Activated naive CD4-positive, alpha-beta T cell treated with anti-CD3 and anti-CD28 coated beads, Interleukin-2, amount 50 U/mL, for 16 hours (primary cell): ENCODE results near the gene APLP2.
"Not testable (repeated sequence)": the region's sequence is repeated elsewhere in the genome, so short reads cannot be mapped to it uniquely, and the experiment has no call there.

Experiments used
- DNase-seq: peaks from one replicate; pipeline ENCODE4 v3.0.0-alpha.2; 2020

Gene APLP2

GRCh38 chr11:130069659-130070108 lies at the start of gene APLP2:
APLP2 (plus strand) TSS chr11:130069894; CDS start chr11:130069978, 84 bp downstream.
- peak; percentile 97 for DNase-seq

GRCh38 chr11:130020323-130020722 lies 49.4 kb upstream of the APLP2 start:
- no peak for DNase-seq

- not testable (repeated sequence) for DNase-seq
Measured at GRCh38 chr11:130021606-130022005, 48.1 kb upstream of the APLP2 start.

GRCh38 chr11:130022799-130023198 lies 46.9 kb upstream of the APLP2 start:
- no peak for DNase-seq

- no peak for DNase-seq
Measured at GRCh38 chr11:130023204-130023603, 46.5 kb upstream of the APLP2 start.

DNA sequence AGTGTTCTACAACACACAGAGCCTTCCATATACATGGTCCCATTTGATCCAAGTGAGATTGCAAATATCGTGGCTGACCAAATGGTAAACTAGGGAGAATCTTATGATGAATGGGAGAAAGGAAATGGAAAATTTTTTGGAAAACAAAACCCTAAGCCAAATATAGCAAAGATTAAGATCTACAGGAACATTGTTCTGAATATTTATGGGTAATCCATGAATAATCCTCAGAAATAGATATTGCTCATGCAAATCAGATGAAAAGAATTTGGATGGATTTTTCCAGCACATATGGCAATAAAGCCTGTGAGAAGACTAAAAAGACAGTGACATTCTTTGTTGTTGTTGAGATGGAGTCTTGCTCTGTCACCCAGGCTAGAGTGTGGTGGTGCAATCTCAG lies 45.3 kb upstream of the APLP2 start:
- DNase-seq = no peak

GRCh38 chr11:130025371-130025770 lies 44.3 kb upstream of the APLP2 start:
- no peak for DNase-seq

GRCh38 chr11:130029137-130029536 lies 40.6 kb upstream of the APLP2 start:
- no peak for DNase-seq

DNA sequence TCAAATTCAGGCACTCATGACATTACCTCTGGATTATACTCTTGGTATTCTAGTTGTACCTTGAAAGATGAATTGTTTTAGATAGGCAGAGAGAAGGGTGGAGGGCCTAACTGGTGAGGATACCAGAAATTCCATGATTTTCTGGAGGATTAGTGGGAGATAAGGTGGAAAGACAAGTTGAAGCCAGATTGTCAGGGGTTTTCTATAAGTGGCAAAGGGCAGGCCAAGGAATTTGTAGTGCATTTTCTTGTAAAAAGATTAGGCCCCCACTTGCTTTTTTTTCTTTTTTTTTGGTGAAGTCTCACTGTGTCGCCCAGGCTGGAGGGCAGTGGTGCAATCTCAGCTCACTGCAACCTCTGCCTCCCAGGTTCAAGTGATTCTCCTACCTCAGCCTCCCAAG lies 38.6 kb upstream of the APLP2 start:
- no peak for DNase-seq

GRCh38 chr11:130031945-130032344 lies 37.7 kb upstream of the APLP2 start:
- DNase-seq = no peak

- DNase-seq = no peak
Measured at GRCh38 chr11:130032931-130033330, 36.8 kb upstream of the APLP2 start.

GRCh38 chr11:130034236-130034635 lies 35.5 kb upstream of the APLP2 start:
- no peak for DNase-seq

DNA sequence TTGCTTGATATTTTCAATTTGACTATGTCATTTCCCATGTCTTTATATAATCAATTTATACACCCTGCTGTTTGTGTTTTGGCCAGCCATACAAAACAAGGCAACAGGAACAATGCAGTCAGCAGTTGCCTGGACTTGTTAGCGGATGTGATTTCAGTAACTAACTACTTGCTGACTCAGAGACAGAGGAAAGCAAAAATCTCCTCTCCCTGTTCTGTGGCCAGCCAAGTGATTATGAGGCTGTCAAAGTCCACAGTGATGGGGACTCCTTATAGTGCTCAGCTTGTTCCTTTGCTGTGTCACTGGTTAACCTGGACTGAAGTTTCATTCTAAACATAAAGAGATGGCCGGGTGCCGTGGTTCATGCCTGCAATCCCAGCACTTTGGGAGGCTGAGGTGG lies 32.6 kb upstream of the APLP2 start:
- DNase-seq = no peak

GRCh38 chr11:130037881-130038585 lies 31.7 kb upstream of the APLP2 start:
- no peak for DNase-seq

GRCh38 chr11:130040281-130040940 lies 29.3 kb upstream of the APLP2 start:
- DNase-seq = no peak

DNA sequence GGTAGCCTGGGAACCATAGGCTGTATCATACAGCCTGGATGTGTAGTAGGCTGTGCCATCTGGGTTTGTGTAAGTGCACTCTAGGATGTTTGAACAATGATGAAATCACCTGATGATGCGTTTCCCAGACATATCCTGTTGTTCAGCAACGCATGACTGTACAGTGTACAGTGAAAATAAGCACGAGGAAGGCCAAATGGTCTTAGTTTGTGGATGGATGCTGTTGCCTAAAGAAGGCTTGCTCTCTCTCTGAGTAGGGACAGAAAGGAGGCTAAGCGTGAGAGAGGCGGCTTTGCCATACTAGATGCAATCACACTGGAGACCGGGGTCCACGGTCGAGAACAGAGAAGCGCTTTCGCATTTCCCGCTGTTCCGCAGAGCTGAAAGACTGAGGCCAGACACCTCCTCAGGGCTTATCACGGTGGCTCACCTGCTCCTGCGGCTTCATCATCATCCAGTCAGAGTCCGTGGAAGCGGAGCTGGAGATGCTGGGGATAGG lies 27.6 kb upstream of the APLP2 start:
- DNase-seq = no peak

DNA sequence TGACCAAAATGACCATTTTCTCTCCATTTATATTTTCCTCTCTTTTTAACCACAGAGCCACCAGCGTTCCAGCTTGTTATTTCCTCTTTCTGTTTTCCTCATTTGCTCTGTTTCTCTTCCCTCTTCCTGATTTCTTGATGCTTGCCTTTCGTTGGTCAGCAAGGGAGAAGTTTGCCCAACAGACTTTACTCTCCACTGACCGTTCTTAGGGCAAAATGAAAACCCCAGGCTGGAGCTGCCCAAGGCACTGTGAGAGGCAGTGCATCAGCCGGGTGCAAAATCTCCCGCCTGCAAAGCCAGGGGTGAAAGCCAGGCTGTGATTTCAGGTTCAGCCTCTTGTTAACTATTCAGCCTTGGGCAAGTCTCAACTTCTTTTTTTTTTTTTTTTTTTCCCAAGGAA lies 26.1 kb upstream of the APLP2 start:
- no peak for DNase-seq

DNA sequence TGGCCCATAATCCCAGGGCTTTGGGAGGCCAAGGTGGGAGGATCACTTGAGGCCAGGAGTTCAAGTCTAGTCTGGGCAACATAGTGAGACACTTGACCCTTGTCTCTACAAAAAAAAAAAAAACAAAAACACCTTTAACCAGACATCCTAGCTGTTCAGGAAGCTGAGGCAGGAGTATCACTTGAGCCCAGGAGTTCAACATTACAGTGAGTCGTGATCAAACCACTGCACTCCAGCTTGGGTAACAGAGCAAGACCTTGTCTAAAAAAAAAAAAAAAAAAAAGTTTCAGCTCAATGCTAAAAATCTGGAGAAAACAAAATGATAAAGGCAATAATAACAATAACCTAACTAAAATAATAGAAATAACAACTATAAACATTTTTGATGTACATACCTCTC lies 22.6 kb upstream of the APLP2 start:
- DNase-seq = no peak

DNA sequence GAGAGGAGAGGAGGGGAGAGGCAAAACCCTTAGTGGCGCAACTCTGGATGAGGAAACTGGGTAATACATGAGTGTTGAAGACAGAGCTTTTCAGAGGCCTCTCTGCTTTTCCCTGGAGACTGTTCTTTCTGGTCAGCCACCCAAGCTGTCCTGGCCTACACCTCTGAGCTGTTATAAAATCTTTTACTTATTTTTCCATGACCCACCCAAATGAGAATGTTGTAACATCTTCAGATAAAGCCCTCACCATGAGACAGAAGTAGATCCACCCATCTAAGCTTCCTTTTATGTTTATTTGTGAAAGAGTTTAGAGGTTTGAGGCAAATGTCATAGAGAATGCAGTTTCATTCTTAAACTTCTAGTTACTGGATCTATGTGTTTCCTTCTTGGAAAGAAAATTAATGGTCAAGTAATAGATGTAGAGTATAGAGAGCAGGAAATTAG lies 20.3 kb upstream of the APLP2 start:
- no peak for DNase-seq

- no peak for DNase-seq
Measured at GRCh38 chr11:130050257-130050656, 19.4 kb upstream of the APLP2 start.

- no peak for DNase-seq
Measured at GRCh38 chr11:130051082-130051481, 18.6 kb upstream of the APLP2 start.

DNA sequence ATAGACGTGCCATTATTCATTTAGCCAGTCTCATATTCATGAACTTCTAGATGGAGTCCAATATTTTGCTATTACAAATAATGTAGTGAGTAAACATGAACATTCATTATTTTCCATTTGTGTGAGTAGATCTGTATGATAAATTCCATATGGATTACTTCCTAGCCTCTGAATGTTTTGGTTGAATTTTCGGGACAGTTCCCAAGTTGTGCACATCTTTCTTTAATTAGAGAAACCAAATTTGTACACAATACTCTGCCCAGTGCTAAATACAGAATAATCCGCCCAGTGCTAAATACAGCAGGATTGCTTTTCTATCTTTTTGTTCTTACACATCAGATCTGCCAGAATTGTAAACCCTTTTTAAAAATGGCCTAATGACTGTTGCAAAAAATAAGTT lies 17.1 kb upstream of the APLP2 start:
- DNase-seq = no peak

DNA sequence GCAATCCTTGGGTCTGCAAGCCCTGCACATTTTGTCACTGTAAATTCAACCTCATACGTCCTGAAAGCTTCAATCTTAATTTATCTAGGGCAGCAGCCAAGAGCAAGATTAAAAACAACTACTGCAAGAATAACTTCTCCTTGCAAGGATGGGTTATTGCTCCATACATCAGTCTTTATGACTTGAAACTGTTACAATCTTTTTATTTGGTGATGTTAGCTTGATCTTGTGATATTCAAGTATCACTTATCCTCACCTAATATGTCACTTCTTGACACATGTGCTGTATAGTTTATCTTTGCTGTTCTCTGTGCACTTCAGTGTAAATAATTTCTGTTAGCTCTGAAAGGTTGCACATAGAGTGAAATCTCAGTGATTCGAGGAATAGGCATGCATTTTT lies 14.7 kb upstream of the APLP2 start:
- no peak for DNase-seq

DNA sequence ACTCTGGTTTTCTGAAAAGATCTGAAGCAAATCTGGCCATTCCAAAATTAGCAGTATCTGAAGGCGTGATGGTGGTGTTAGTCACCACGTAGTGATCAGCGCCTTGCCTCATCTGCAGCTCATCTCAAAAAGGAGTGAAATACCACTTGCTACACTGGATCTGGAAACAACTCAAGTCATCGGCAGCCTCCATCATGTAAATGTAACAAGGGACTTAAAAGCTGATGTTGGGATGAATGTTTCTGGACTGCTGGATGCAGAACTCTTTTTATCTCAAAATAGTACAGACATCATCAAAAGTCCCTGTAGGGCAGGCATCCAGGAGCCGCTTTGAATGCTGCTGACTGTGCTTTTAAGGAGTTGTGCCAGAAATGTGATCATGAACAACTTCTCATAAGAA lies 14.1 kb upstream of the APLP2 start:
- no peak for DNase-seq
